ENCODE measurements around the gene SLC4A5. TPM values are rescaled to one million over a fixed set of nuclear protein-coding genes. Genes with fewer than 3 reads are reported as not detected.

Gene SLC4A5
- total and polyA plus RNA-seq, 2 experiments from 2014 or later, result 1.5 to 9.0 TPM

DNA sequence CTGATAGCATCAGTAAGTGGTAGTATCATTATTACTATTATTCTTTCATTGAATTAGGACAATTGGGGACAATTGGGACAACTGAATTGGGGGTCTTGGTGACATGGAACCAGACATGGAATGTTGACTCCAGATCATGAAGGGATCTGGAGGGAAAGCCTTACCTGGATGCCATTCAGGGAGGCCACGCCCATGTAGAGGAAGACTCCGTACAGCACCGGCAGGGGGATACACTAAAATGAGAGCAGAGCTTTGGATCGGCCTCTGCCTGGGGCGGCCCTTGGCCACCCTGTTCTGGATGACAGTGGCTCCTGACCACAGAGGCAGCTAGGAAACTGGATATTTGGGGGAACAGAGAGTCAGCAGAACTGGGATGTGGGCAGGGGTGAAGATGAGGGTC, 115.6 kb downstream of the SLC4A5 start:
- Histone ChIP-seq H3K27me3 (no peaks in the 10 kb centered on the region), H3K4me1 (ENCODE audit: low read depth) (peaks cover 21% of the 10 kb centered on the region), H3K9me3 (ENCODE audit: low read depth) (no peaks in the 10 kb centered on the region), H3K27ac (peak overlapping the region; percentile 92), H3K36me3 (no peaks in the 10 kb centered on the region), H3K4me3 (no peak overlapping the region)
- DNase-seq (ENCODE audit: low read depth in 1 of 2, low spot score in 1 of 2), result no peak
- TF ChIP-seq CTCF (IDR thresholded peaks at IDR 0.05; ENCODE audit: low read depth, low read length), result no peak

GRCh38 chr2:74226648-74227213, 116.5 kb downstream of the SLC4A5 start:
- H3K27ac ChIP-seq, result peak overlapping the region; percentile 92
- no peaks in the 10 kb centered on the region for H3K36me3 ChIP-seq
- no peaks in the 10 kb centered on the region for H3K9me3 ChIP-seq (ENCODE audit: low read depth)
- TF ChIP-seq CTCF (IDR thresholded peaks at IDR 0.05; ENCODE audit: low read depth, low read length), result no peak
- no peaks in the 10 kb centered on the region for H3K27me3 ChIP-seq
- H3K4me1 ChIP-seq (ENCODE audit: low read depth), result peaks cover 21% of the 10 kb centered on the region
- no peak overlapping the region for H3K4me3 ChIP-seq
- DNase-seq (ENCODE audit: low read depth in 1 of 2, low spot score in 1 of 2), result peak in 1 of 2 donors; percentile 56

GRCh38 chr2:74225698-74226459, 117.3 kb downstream of the SLC4A5 start:
- DNase-seq (ENCODE audit: low read depth in 1 of 2, low spot score in 1 of 2), result peak in 1 of 2 donors; percentile 53
- Histone ChIP-seq H3K4me3 (no peak overlapping the region), H3K4me1 (ENCODE audit: low read depth) (peaks cover 21% of the 10 kb centered on the region), H3K27me3 (no peaks in the 10 kb centered on the region), H3K9me3 (ENCODE audit: low read depth) (no peaks in the 10 kb centered on the region), H3K27ac (peak overlapping the region; percentile 92), H3K36me3 (no peaks in the 10 kb centered on the region)
- no peak for TF ChIP-seq CTCF (IDR thresholded peaks at IDR 0.05; ENCODE audit: low read depth, low read length)

DNA sequence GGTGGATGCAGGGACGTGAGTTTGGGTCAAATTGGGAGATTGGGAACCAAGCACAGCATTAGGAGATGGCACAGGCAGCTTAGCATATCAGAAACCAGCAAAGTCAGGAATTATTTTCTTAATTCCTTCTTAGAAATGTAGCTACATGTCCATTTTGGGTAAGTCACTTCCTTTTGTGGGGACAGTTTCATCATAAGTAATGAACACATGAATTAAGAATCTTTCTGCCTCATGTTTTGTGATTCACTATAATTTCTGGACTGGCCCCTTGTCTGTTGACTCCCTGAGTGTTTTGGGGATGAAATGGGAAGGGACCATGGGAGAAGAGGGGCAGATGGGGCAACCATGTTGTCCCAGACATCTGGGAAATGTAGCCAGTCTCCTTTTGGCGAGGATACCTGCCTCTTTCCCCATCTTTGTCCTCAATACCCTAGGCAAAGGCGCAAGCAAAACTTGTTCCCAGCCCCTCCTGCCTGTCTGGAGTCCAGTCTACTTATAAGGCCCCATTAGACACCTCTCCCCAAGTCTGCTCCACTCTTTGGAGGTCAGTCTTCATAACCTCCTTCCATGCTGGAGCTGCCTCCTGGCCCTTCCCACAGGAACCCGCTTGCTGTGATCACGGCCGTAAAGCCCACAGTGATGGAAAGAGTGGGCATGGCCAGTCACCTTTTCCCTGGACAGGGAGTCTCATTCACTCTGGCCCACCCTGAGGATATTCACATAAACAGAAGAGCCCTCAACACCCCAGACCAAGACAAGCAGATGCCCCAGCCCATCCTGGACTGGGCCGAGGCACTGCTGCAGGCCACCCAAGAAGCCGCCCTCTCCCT, 119.1 kb downstream of the SLC4A5 start:
- no peak overlapping the region for H3K27ac ChIP-seq
- H3K27me3 ChIP-seq, result no peaks in the 10 kb centered on the region
- H3K36me3 ChIP-seq, result no peaks in the 10 kb centered on the region
- no peaks in the 10 kb centered on the region for H3K9me3 ChIP-seq (ENCODE audit: low read depth)
- no peak overlapping the region for H3K4me3 ChIP-seq
- TF ChIP-seq CTCF (IDR thresholded peaks at IDR 0.05; ENCODE audit: low read depth, low read length), result no peak
- no peak for DNase-seq (ENCODE audit: low read depth in 1 of 2, low spot score in 1 of 2)
- peaks cover 21% of the 10 kb centered on the region for H3K4me1 ChIP-seq (ENCODE audit: low read depth)

DNA sequence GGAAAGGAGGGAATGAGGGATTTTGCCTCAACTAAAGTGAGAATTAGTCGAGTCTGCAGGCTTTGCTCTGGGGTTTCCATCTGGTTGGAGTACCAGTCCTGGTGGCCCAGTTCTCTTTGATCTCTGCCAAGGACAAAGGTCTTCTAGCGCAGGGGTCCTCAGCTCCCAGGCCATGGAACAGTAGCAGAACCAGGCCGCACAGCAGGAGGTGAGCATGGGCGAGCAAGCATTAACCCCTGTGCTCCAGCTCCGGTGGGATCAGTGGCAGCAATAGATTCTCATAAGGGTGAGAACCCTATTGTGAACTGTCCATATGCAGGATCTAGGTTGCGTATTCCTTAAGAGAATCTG, 120.9 kb downstream of the SLC4A5 start:
- TF ChIP-seq CTCF (IDR thresholded peaks at IDR 0.05; ENCODE audit: low read depth, low read length), result no peak
- no peak overlapping the region for H3K27ac ChIP-seq
- no peak for DNase-seq (ENCODE audit: low read depth in 1 of 2, low spot score in 1 of 2)

More for the DNA sequence above, 120.9 kb downstream of the SLC4A5 start:
- Histone ChIP-seq H3K36me3 (no peaks in the 10 kb centered on the region), H3K4me1 (ENCODE audit: low read depth) (peaks cover 19% of the 10 kb centered on the region), H3K27me3 (no peaks in the 10 kb centered on the region), H3K9me3 (ENCODE audit: low read depth) (no peaks in the 10 kb centered on the region), H3K4me3 (no peak overlapping the region)
